ENCODE data around the gene SLC4A11.

Gene SLC4A11

DNA sequence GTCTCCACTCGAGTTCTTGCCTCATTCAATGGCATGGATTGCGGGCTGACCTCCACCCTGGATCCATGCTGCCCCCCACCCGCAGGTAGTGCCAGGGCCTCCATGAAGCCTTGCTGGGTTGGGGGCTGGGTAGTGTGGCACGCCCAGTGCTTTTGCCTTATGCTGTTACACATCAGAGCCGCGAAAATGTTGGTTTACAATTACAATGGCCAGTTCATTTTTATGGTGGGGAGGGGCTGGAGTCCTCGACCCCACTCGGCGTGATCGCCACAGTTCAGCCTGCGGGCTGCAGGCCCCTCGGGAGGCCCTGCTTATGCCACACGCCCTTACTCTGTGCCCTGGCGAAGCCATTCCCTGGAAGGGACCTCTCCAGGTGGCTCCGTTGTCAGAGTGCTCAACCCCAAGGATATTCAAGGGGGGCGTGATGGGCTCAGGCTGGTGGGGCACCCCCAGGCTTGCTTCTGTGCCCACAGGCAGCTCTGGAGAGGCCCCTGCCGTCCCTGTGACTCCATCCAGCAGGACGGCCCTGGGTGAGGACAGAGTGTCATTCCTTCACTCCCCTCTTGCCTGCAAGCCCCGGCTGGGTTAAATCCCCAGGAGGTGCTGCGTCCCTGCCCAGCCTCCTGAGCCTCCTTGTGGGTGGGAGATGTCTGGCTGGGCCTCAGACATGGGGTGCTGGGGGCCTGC lies 14.9 kb downstream of the SLC4A11 start:
- Histone ChIP-seq H3K9ac (ENCODE audit: low read length) (no peak overlapping the region), H4K20me1 (ENCODE audit: insufficient read depth, low read length) (peaks cover 5% of the 10 kb centered on the region; the same call in 1 of the 2 replicates)
- TF ChIP-seq, protein P1, sequence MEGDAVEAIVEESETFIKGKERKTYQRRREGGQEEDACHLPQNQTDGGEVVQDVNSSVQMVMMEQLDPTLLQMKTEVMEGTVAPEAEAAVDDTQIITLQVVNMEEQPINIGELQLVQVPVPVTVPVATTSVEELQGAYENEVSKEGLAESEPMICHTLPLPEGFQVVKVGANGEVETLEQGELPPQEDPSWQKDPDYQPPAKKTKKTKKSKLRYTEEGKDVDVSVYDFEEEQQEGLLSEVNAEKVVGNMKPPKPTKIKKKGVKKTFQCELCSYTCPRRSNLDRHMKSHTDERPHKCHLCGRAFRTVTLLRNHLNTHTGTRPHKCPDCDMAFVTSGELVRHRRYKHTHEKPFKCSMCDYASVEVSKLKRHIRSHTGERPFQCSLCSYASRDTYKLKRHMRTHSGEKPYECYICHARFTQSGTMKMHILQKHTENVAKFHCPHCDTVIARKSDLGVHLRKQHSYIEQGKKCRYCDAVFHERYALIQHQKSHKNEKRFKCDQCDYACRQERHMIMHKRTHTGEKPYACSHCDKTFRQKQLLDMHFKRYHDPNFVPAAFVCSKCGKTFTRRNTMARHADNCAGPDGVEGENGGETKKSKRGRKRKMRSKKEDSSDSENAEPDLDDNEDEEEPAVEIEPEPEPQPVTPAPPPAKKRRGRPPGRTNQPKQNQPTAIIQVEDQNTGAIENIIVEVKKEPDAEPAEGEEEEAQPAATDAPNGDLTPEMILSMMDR (IDR thresholded peaks at IDR 0.05; ENCODE audit: low read depth, low read length) = no peak
- TF ChIP-seq EZH2phosphoT487 (IDR thresholded peaks at IDR 0.05; ENCODE audit: low read depth) = no peak

GRCh38 chr20:3223651-3223993 lies 15.4 kb downstream of the SLC4A11 start:
- Histone ChIP-seq H3K79me2 (ENCODE audit: low read length) (no peaks in the 10 kb centered on the region), H3K4me3 (ENCODE audit: low read length) (no peak overlapping the region), H3K4me1 (ENCODE audit: low read length) (no peaks in the 10 kb centered on the region), H3K4me2 (ENCODE audit: low read length) (no peak overlapping the region), H2AFZ (ENCODE audit: low read depth, low read length) (no peak overlapping the region), H3K27ac (ENCODE audit: low read length) (no peak overlapping the region), H3K9ac (ENCODE audit: low read length) (no peak overlapping the region), H3K36me3 (replicated peaks; ENCODE audit: low read depth, low read length) (peaks cover 28% of the 10 kb centered on the region), H4K20me1 (ENCODE audit: insufficient read depth, low read length) (peaks cover 5% of the 10 kb centered on the region; the same call in 1 of the 2 replicates), H3K27me3 (ENCODE audit: low read depth, low read length) (no peaks in the 10 kb centered on the region), H3K9me3 (ENCODE audit: insufficient read depth, low read length) (no peaks in the 10 kb centered on the region)
- TF ChIP-seq EZH2phosphoT487 (IDR thresholded peaks at IDR 0.05; ENCODE audit: low read depth) = no peak
- TF ChIP-seq, protein P1 (IDR thresholded peaks at IDR 0.05; ENCODE audit: low read depth, low read length) = no peak

More for the DNA sequence above, 14.9 kb downstream of the SLC4A11 start:
- H3K4me2 ChIP-seq (ENCODE audit: low read length) = no peak overlapping the region
- no peaks in the 10 kb centered on the region for H3K4me1 ChIP-seq (ENCODE audit: low read length)
- no peaks in the 10 kb centered on the region for H3K9me3 ChIP-seq (ENCODE audit: insufficient read depth, low read length)
- H3K36me3 ChIP-seq (replicated peaks; ENCODE audit: low read depth, low read length) = peaks cover 28% of the 10 kb centered on the region
- no peak overlapping the region for H3K4me3 ChIP-seq (ENCODE audit: low read length)
- H2AFZ ChIP-seq (ENCODE audit: low read depth, low read length) = no peak overlapping the region
- H3K27ac ChIP-seq (ENCODE audit: low read length) = no peak overlapping the region
- no peaks in the 10 kb centered on the region for H3K27me3 ChIP-seq (ENCODE audit: low read depth, low read length)
- no peaks in the 10 kb centered on the region for H3K79me2 ChIP-seq (ENCODE audit: low read length)

- H3K27me3 ChIP-seq (ENCODE audit: low read depth, low read length) = no peaks in the 10 kb centered on the region
- H3K27ac ChIP-seq (ENCODE audit: low read length) = no peak overlapping the region
- H2AFZ ChIP-seq (ENCODE audit: low read depth, low read length) = no peak overlapping the region
- no peaks in the 10 kb centered on the region for H3K9me3 ChIP-seq (ENCODE audit: insufficient read depth, low read length)
- H3K4me2 ChIP-seq (ENCODE audit: low read length) = no peak overlapping the region
- H3K79me2 ChIP-seq (ENCODE audit: low read length) = no peaks in the 10 kb centered on the region
- H3K4me3 ChIP-seq (ENCODE audit: low read length) = no peak overlapping the region
- H3K9ac ChIP-seq (ENCODE audit: low read length) = no peak overlapping the region
- H3K36me3 ChIP-seq (replicated peaks; ENCODE audit: low read depth, low read length) = peaks cover 28% of the 10 kb centered on the region
- H4K20me1 ChIP-seq (ENCODE audit: insufficient read depth, low read length) = peaks cover 10% of the 10 kb centered on the region; the same call in 1 of the 2 replicates
- no peak for TF ChIP-seq EZH2phosphoT487 (IDR thresholded peaks at IDR 0.05; ENCODE audit: low read depth)
- TF ChIP-seq, protein P1 (IDR thresholded peaks at IDR 0.05; ENCODE audit: low read depth, low read length) = no peak
- H3K4me1 ChIP-seq (ENCODE audit: low read length) = peaks cover 4% of the 10 kb centered on the region; the same call in 1 of the 2 replicates
Measured at GRCh38 chr20:3222635-3223600, 16.1 kb downstream of the SLC4A11 start.
